Measurements from ENCODE around the gene AFAP1. TPM values are rescaled to one million over a fixed set of nuclear protein-coding genes. Genes with fewer than 3 reads are reported as not detected.

Gene AFAP1
- total RNA-seq, 1 donor from 2014 or later, result 84.9 TPM

GRCh38 chr4:7885216-7886006 is 54.2 kb downstream of the AFAP1 start:
- intact Hi-C loops (cut with DNase I), result no loop called here
- Histone ChIP-seq H3K27me3 (no peaks in the 10 kb centered on the region), H3K36me3 (no peaks in the 10 kb centered on the region), H3K27ac (peak overlapping the region; percentile 66 to 68), H3K9me3 (peaks cover 0 to 5% of the 10 kb centered on the region in 2 donors), H3K4me1 (peaks cover 5 to 32% of the 10 kb centered on the region in 2 donors), H3K4me3 (peak overlapping the region; percentile 4 to 42)
- no peak for DNase-seq (ENCODE audit: low spot score in 2 of 2)
- no peak for TF ChIP-seq CTCF (IDR thresholded peaks at IDR 0.05)

- Histone ChIP-seq H3K36me3 (no peaks in the 10 kb centered on the region), H3K9me3 (no peaks in the 10 kb centered on the region), H3K4me3 (no peak overlapping the region), H3K27ac (peak overlapping the region in 1 of 2 donors; percentile 70), H3K27me3 (no peaks in the 10 kb centered on the region), H3K4me1 (peaks cover 6 to 38% of the 10 kb centered on the region in 2 donors)
- peak in 1 of 2 donors; percentile 50 for DNase-seq (ENCODE audit: low spot score in 2 of 2)
- intact Hi-C loops (cut with DNase I), result no loop called here
- no peak for TF ChIP-seq CTCF (IDR thresholded peaks at IDR 0.05)
Observed at GRCh38 chr4:7880683-7881082, 59.0 kb downstream of the AFAP1 start.

- Histone ChIP-seq H3K4me1 (peaks cover 6 to 30% of the 10 kb centered on the region in 2 donors), H3K27me3 (no peaks in the 10 kb centered on the region), H3K4me3 (no peak overlapping the region), H3K36me3 (no peaks in the 10 kb centered on the region), H3K27ac (peak overlapping the region; percentile 44 to 70), H3K9me3 (no peaks in the 10 kb centered on the region)
- intact Hi-C loops (cut with DNase I), result loop anchor here (2.0 kb wide), 2 partner anchors 60 to 72 kb away; partner anchors contain the start of gene AFAP1
- TF ChIP-seq CTCF (IDR thresholded peaks at IDR 0.05), result no peak
- DNase-seq (ENCODE audit: low spot score in 2 of 2), result peak in 1 of 2 donors; percentile 43
Observed at GRCh38 chr4:7879127-7879526, 60.5 kb downstream of the AFAP1 start.

- peak in 1 of 2 donors; percentile 34 for DNase-seq (ENCODE audit: low spot score in 2 of 2)
- Histone ChIP-seq H3K27me3 (no peaks in the 10 kb centered on the region), H3K36me3 (no peaks in the 10 kb centered on the region), H3K4me3 (no peak overlapping the region), H3K4me1 (peaks cover 6 to 30% of the 10 kb centered on the region in 2 donors), H3K9me3 (no peaks in the 10 kb centered on the region), H3K27ac (peak overlapping the region; percentile 28 to 70)
- TF ChIP-seq CTCF (IDR thresholded peaks at IDR 0.05), result no peak
- intact Hi-C loops (cut with DNase I), result loop anchor here (2.0 kb wide), 2 partner anchors 60 to 72 kb away; partner anchors contain the start of gene AFAP1
Observed at GRCh38 chr4:7878323-7878722, 61.3 kb downstream of the AFAP1 start.

- intact Hi-C loops (cut with DNase I), result loop anchor here (2.0 kb wide), 1 partner anchor 28 kb away; no protein-coding TSS in a partner anchor
- Histone ChIP-seq H3K27ac (peak overlapping the region; percentile 60 to 70), H3K9me3 (no peaks in the 10 kb centered on the region), H3K4me1 (peaks cover 6 to 31% of the 10 kb centered on the region in 2 donors), H3K27me3 (no peaks in the 10 kb centered on the region), H3K36me3 (no peaks in the 10 kb centered on the region), H3K4me3 (peak overlapping the region in 1 of 2 donors; percentile 20)
- TF ChIP-seq CTCF (IDR thresholded peaks at IDR 0.05), result no peak
- DNase-seq (ENCODE audit: low spot score in 2 of 2), result peak in 1 of 2 donors; percentile 59
Observed at GRCh38 chr4:7877176-7877575, 62.5 kb downstream of the AFAP1 start.
